ENCODE measurements around the gene CD53.

Gene CD53

GRCh38 chr1:110870721-110871388 lies 2.1 kb upstream of the CD53 start:
- no peak for TF ChIP-seq CTCF (IDR thresholded peaks at IDR 0.05; ENCODE audit: low read length, missing control alignments)
- DNase-seq (ENCODE audit: low read depth): no peak
- no peak overlapping the region for H3K4me3 ChIP-seq (replicated peaks; ENCODE audit: low read depth, low read length)

GRCh38 chr1:110872366-110872744 lies 593 bp upstream of the CD53 start:
- H3K4me3 ChIP-seq (replicated peaks; ENCODE audit: low read depth, low read length): no peak overlapping the region
- no peak for DNase-seq (ENCODE audit: low read depth)

GRCh38 chr1:110873856-110874255 lies 908 bp downstream of the CD53 start:
- no peak overlapping the region for H3K4me3 ChIP-seq (replicated peaks; ENCODE audit: low read depth, low read length)
- no peak for TF ChIP-seq CTCF (IDR thresholded peaks at IDR 0.05; ENCODE audit: low read length, missing control alignments)

More at GRCh38 chr1:110872366-110872744, 593 bp upstream of the CD53 start:
- no peak for TF ChIP-seq CTCF (IDR thresholded peaks at IDR 0.05; ENCODE audit: low read length, missing control alignments)

GRCh38 chr1:110874324-110875215 lies 1.6 kb downstream of the CD53 start:
- peak; percentile 8 for DNase-seq (ENCODE audit: low read depth)
- H3K4me3 ChIP-seq (replicated peaks; ENCODE audit: low read depth, low read length): no peak overlapping the region

More at GRCh38 chr1:110873856-110874255, 908 bp downstream of the CD53 start:
- DNase-seq (ENCODE audit: low read depth): no peak

GRCh38 chr1:110875216-110875731 lies 2.3 kb downstream of the CD53 start:
- H3K4me3 ChIP-seq (replicated peaks; ENCODE audit: low read depth, low read length): no peak overlapping the region
- DNase-seq (ENCODE audit: low read depth): no peak
- no peak for TF ChIP-seq CTCF (IDR thresholded peaks at IDR 0.05; ENCODE audit: low read length, missing control alignments)

More at GRCh38 chr1:110874324-110875215, 1.6 kb downstream of the CD53 start:
- TF ChIP-seq CTCF (IDR thresholded peaks at IDR 0.05; ENCODE audit: low read length, missing control alignments): no peak

GRCh38 chr1:110876748-110877341 lies 3.9 kb downstream of the CD53 start:
- no peak overlapping the region for H3K4me3 ChIP-seq (replicated peaks; ENCODE audit: low read depth, low read length)
- DNase-seq (ENCODE audit: low read depth): no peak
- TF ChIP-seq CTCF (IDR thresholded peaks at IDR 0.05; ENCODE audit: low read length, missing control alignments): no peak
